ENCODE data around the gene PTPRT.

PTPRT gene

GRCh38 chr20:43119720-43120119 is 70.0 kb downstream of the PTPRT start:
- DNase-seq (ENCODE audit: low spot score) = no peak

- DNase-seq (ENCODE audit: low spot score) = no peak
These were observed 87.3 kb downstream of the PTPRT start for GRCh38 chr20:43102394-43102793.

- no peak for DNase-seq (ENCODE audit: low spot score)
These were observed 92.8 kb downstream of the PTPRT start for GRCh38 chr20:43096931-43097260.

- DNase-seq (ENCODE audit: low spot score) = no peak
These were observed 93.4 kb downstream of the PTPRT start for GRCh38 chr20:43096126-43096930.

- no peak for DNase-seq (ENCODE audit: low spot score)
These were observed 94.7 kb downstream of the PTPRT start for GRCh38 chr20:43095034-43095433.

- DNase-seq (ENCODE audit: low spot score) = no peak
These were observed 97.2 kb downstream of the PTPRT start for GRCh38 chr20:43092386-43093088.

- DNase-seq (ENCODE audit: low spot score) = no peak
These were observed 121.2 kb downstream of the PTPRT start for GRCh38 chr20:43068482-43068881.

GRCh38 chr20:43066125-43066524 is 123.6 kb downstream of the PTPRT start:
- no peak for DNase-seq (ENCODE audit: low spot score)

- no peak for DNase-seq (ENCODE audit: low spot score)
These were observed 124.4 kb downstream of the PTPRT start for GRCh38 chr20:43065299-43065698.

GRCh38 chr20:43058077-43058476 is 131.6 kb downstream of the PTPRT start:
- no peak for DNase-seq (ENCODE audit: low spot score)

GRCh38 chr20:43057317-43057716 is 132.4 kb downstream of the PTPRT start:
- no peak for DNase-seq (ENCODE audit: low spot score)

- DNase-seq (ENCODE audit: low spot score) = no peak
These were observed 134.4 kb downstream of the PTPRT start for GRCh38 chr20:43055181-43055884.

- no peak for DNase-seq (ENCODE audit: low spot score)
These were observed 137.2 kb downstream of the PTPRT start for GRCh38 chr20:43052532-43052931.

- DNase-seq (ENCODE audit: low spot score) = no peak
These were observed 142.7 kb downstream of the PTPRT start for GRCh38 chr20:43046966-43047365.

- no peak for DNase-seq (ENCODE audit: low spot score)
These were observed 145.8 kb downstream of the PTPRT start for GRCh38 chr20:43043887-43044286.

GRCh38 chr20:43040427-43040826 is 149.3 kb downstream of the PTPRT start:
- peak; percentile 1 for DNase-seq (ENCODE audit: low spot score)

- DNase-seq (ENCODE audit: low spot score) = no peak
These were observed 151.9 kb downstream of the PTPRT start for GRCh38 chr20:43037605-43038309.

GRCh38 chr20:43034981-43035724 is 154.6 kb downstream of the PTPRT start:
- no peak for DNase-seq (ENCODE audit: low spot score)

GRCh38 chr20:43032459-43032858 is 157.2 kb downstream of the PTPRT start:
- no peak for DNase-seq (ENCODE audit: low spot score)

- DNase-seq (ENCODE audit: low spot score) = no peak
These were observed 160.5 kb downstream of the PTPRT start for GRCh38 chr20:43029176-43029575.

GRCh38 chr20:43028470-43028869 is 161.2 kb downstream of the PTPRT start:
- no peak for DNase-seq (ENCODE audit: low spot score)

GRCh38 chr20:43023836-43024235 is 165.9 kb downstream of the PTPRT start:
- DNase-seq (ENCODE audit: low spot score) = no peak

All from LoVo (cell line).